Bronchial epithelial cell (primary cell): Measurements from ENCODE around the gene UEVLD. TPM values are rescaled to one million over a fixed set of nuclear protein-coding genes. Genes with fewer than 3 reads are reported as not detected.

ENCODE experiments used
- DNase-seq: peaks from one replicate; pipeline ENCODE4 v3.0.0-alpha.2; 2010; ENCODE audit warnings: low read depth
- FAIRE-seq: peaks from 2 replicates; lab custom pipeline; 2011; peaks lifted over from hg19 to GRCh38; lab: Jason Lieb, UNC
- H3K27me3 ChIP-seq: 2 replicates; pipeline ENCODE4 v1.5.1; 2011; ENCODE audit warnings: low read length; ENCODE audit not compliant: control insufficient read depth, insufficient read depth
- H3K36me3 ChIP-seq: 2 replicates; pipeline ENCODE4 v1.5.1; 2011; ENCODE audit warnings: low read length; ENCODE audit not compliant: control insufficient read depth, insufficient read depth
- H3K4me3 ChIP-seq: 2 replicates; pipeline ENCODE4 v1.5.1; 2011; ENCODE audit warnings: mild to moderate bottlenecking, low read depth, low read length, control low read depth
- total RNA-seq: library from RNA; depleted of rRNA; stranded (reverse); fragments of >200 nt; gene quantifications from 2 replicates; pipeline ENCODE4 v1.2.1, GENCODE V29; 2014
- TF ChIP-seq, protein P1 (sequence below): IDR thresholded peaks from 2 replicates; pipeline ENCODE4 v1.5.1; 2011; ENCODE audit warnings: mild to moderate bottlenecking, moderate library complexity, low read length, control low read depth, inconsistent platforms; ENCODE audit not compliant: insufficient read depth, severe bottlenecking

The UEVLD gene
- total RNA-seq, 1 donor from 2014 or later, result 22.9 TPM

DNA sequence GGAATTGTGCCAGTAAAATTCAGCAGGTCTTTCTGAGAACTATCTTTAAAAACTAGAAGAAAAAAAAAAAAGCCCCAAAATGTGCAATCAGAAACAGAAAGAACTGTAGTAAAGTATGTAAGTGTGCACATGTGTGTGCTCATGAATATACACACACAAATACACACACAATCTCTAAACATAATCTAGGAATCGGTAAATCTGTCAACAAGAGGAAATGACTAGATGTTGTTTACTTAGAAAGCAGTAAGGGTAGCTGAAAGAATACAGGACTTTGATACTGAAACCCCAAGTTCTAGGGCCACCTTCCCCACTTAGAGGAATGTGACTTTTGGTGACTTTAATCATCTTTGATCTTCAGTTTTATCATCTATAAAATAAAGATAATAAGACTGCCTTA, 13.2 kb downstream of the UEVLD start:
- DNase-seq, result no peak
- no peaks in the 10 kb centered on the region for H3K27me3 ChIP-seq
- no peak for FAIRE-seq
- TF ChIP-seq, protein P1, sequence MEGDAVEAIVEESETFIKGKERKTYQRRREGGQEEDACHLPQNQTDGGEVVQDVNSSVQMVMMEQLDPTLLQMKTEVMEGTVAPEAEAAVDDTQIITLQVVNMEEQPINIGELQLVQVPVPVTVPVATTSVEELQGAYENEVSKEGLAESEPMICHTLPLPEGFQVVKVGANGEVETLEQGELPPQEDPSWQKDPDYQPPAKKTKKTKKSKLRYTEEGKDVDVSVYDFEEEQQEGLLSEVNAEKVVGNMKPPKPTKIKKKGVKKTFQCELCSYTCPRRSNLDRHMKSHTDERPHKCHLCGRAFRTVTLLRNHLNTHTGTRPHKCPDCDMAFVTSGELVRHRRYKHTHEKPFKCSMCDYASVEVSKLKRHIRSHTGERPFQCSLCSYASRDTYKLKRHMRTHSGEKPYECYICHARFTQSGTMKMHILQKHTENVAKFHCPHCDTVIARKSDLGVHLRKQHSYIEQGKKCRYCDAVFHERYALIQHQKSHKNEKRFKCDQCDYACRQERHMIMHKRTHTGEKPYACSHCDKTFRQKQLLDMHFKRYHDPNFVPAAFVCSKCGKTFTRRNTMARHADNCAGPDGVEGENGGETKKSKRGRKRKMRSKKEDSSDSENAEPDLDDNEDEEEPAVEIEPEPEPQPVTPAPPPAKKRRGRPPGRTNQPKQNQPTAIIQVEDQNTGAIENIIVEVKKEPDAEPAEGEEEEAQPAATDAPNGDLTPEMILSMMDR, result no peak
- H3K4me3 ChIP-seq, result no peak overlapping the region
- H3K36me3 ChIP-seq, result peaks cover 5% of the 10 kb centered on the region

DNA sequence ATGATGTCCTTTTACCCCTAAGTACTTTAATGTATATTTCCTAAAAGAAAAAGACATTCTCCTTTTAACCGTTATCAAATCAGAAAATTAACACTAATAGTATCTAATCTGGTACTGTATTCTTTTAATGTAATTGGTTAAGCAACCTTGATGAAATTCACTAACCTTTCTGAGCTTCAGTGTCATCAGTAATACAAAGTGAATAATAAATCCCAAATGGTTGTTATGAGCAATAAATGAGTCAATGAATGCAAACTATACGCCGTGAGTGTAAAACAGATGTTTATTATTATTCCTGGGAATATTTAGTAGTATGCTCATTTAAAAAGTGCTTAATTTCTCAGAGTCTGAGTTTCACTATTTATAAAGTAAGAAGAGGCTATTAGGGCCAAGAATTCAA, 21.5 kb downstream of the UEVLD start:
- Histone ChIP-seq H3K27me3 (no peaks in the 10 kb centered on the region), H3K4me3 (no peak overlapping the region), H3K36me3 (peaks cover 4% of the 10 kb centered on the region)
- TF ChIP-seq, protein P1, result no peak
- DNase-seq (no peak), FAIRE-seq (no peak)

DNA sequence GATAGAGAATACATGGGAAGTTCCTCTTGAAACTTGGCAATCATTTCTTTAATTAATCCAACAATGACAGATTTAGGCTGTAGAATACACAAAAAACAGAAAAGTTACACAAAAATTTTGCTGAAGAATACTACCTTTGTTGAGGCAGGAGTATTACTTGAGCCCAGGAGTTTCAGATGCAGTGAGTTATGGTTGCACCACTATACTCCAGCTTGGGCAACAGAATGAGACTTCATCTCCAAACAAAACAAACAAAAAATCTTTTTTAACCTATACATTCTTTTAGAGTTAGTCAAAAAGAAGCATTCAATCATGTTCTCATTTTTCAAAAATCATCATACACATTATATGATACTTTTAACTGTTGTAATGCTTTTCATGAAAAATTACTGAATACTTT, 22.1 kb downstream of the UEVLD start:
- TF ChIP-seq, protein P1, result no peak
- H3K4me3 ChIP-seq, result no peak overlapping the region
- no peaks in the 10 kb centered on the region for H3K27me3 ChIP-seq
- DNase-seq (no peak), FAIRE-seq (no peak)
- peaks cover 4% of the 10 kb centered on the region for H3K36me3 ChIP-seq

DNA sequence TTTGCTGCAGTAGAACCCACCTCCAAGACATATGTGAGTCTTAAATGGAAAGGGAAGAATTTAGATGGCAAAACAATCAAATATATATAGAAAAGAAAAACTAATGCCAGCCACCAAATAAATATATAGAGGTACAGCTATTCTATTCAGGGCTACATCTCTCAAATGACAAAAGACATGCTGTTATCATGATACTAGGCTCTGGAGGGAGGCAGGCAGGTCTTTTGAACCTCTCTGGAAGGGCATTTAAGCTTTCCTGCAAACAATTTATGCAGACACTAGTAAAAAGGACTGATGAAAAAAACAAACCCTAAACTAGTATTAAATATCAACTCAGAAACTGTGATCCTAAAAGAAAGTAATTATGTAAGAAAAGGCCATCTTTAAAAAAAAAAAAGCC, 24.4 kb downstream of the UEVLD start:
- Histone ChIP-seq H3K36me3 (peaks cover 5% of the 10 kb centered on the region), H3K27me3 (no peaks in the 10 kb centered on the region), H3K4me3 (no peak overlapping the region)
- TF ChIP-seq, protein P1, result no peak
- DNase-seq (no peak), FAIRE-seq (no peak)

DNA sequence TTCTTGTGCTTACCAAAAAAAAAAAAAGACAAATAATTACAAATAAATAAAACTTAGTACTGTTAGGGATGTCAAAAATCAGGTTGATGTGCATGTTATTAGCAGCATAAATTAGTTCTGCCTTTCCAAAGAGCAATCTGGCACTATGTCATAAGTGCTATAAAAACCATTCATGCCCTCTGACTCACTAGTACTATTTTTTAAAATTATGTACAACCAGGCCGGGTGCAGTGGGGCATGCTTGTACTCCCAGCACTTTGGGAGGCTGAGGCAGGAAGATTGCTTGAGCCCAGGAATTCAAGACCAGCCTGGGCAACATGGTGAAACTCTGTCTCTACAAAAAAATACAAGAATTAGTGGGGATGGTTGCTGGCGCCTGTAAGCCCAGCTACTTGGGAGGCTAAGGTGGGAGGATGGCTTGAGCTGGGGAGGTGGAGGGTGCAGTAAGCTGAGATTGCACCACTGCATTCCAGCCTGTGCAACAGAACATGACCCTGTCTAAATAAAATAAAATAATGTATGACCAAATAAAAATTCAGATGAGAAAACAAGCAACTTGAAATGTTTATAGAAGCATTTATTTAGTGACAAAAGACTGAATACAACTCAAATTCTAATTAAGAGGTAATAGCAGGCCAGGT, 25.3 kb downstream of the UEVLD start:
- TF ChIP-seq, protein P1, result no peak
- peaks cover 5% of the 10 kb centered on the region for H3K36me3 ChIP-seq
- no peak overlapping the region for H3K4me3 ChIP-seq
- H3K27me3 ChIP-seq, result no peaks in the 10 kb centered on the region
- DNase-seq, result no peak
- no peak for FAIRE-seq

DNA sequence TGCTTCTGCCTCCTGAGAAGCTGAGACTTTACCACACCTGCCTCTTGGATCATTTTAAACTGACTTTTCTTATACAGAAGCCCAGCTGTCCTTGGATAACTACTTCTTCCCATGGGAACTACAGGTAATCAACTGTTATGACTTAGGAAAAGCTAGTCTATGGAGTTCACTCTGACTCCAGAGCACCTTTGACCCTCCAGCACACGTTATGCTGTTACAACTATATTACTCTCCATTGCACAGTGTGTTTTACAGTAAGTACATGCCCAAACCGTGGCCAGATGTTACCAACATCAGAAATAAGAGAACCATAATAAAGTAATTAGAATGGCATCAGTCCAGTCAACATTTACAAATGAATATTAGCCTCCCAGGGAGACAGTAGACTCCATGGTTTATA, 40.5 kb downstream of the UEVLD start:
- Histone ChIP-seq H3K4me3 (no peak overlapping the region), H3K36me3 (peaks cover 4% of the 10 kb centered on the region), H3K27me3 (no peaks in the 10 kb centered on the region)
- no peak for FAIRE-seq
- no peak for DNase-seq
- TF ChIP-seq, protein P1, result no peak
